ENCODE results near the gene CDYL2.

The CDYL2 gene

GRCh38 chr16:80627108-80627507 is 177.3 kb downstream of the CDYL2 start:
- Histone ChIP-seq H3K4me1 (ENCODE audit: control insufficient read depth in 1 of 2, insufficient read depth in 2 of 2, low read length in 2 of 2) (no peaks in the 10 kb centered on the region), H3K9ac (ENCODE audit: low read depth in 1 of 2, low read length in 2 of 2) (no peak overlapping the region), H3K9me3 (ENCODE audit: control insufficient read depth in 1 of 2, low read length in 2 of 2) (no peaks in the 10 kb centered on the region), H3K36me3 (ENCODE audit: control insufficient read depth in 1 of 2, insufficient read depth in 2 of 2, low read length in 2 of 2) (peaks cover 12 to 21% of the 10 kb centered on the region in 2 donors), H3K4me3 (ENCODE audit: low read depth in 1 of 2, low read length in 2 of 2) (no peak overlapping the region), H3K27ac (ENCODE audit: low read depth, low read length) (no peak overlapping the region), H3K27me3 (ENCODE audit: control insufficient read depth in 1 of 2, insufficient read depth in 2 of 2, low read length in 2 of 2) (no peaks in the 10 kb centered on the region)

- no peaks in the 10 kb centered on the region for H3K27me3 ChIP-seq (ENCODE audit: control insufficient read depth in 1 of 2, insufficient read depth in 2 of 2, low read length in 2 of 2)
- H3K9ac ChIP-seq (ENCODE audit: low read depth in 1 of 2, low read length in 2 of 2) = no peak overlapping the region
- H3K36me3 ChIP-seq (ENCODE audit: control insufficient read depth in 1 of 2, insufficient read depth in 2 of 2, low read length in 2 of 2) = peaks cover 4 to 19% of the 10 kb centered on the region in 2 donors
- no peak overlapping the region for H3K27ac ChIP-seq (ENCODE audit: low read depth, low read length)
- H3K4me3 ChIP-seq (ENCODE audit: low read depth in 1 of 2, low read length in 2 of 2) = no peak overlapping the region
- H3K9me3 ChIP-seq (ENCODE audit: control insufficient read depth in 1 of 2, low read length in 2 of 2) = no peaks in the 10 kb centered on the region
- H3K4me1 ChIP-seq (ENCODE audit: control insufficient read depth in 1 of 2, insufficient read depth in 2 of 2, low read length in 2 of 2) = no peaks in the 10 kb centered on the region
Observed at GRCh38 chr16:80623376-80623775, 181.0 kb downstream of the CDYL2 start.

- H3K4me3 ChIP-seq (ENCODE audit: low read depth in 1 of 2, low read length in 2 of 2) = no peak overlapping the region
- no peak overlapping the region for H3K27ac ChIP-seq (ENCODE audit: low read depth, low read length)
- no peaks in the 10 kb centered on the region for H3K4me1 ChIP-seq (ENCODE audit: control insufficient read depth in 1 of 2, insufficient read depth in 2 of 2, low read length in 2 of 2)
- peaks cover 0 to 16% of the 10 kb centered on the region in 2 donors for H3K36me3 ChIP-seq (ENCODE audit: control insufficient read depth in 1 of 2, insufficient read depth in 2 of 2, low read length in 2 of 2)
- no peaks in the 10 kb centered on the region for H3K27me3 ChIP-seq (ENCODE audit: control insufficient read depth in 1 of 2, insufficient read depth in 2 of 2, low read length in 2 of 2)
- no peak overlapping the region for H3K9ac ChIP-seq (ENCODE audit: low read depth in 1 of 2, low read length in 2 of 2)
- H3K9me3 ChIP-seq (ENCODE audit: control insufficient read depth in 1 of 2, low read length in 2 of 2) = no peaks in the 10 kb centered on the region
Observed at GRCh38 chr16:80622007-80622406, 182.4 kb downstream of the CDYL2 start.

- no peak overlapping the region for H3K4me3 ChIP-seq (ENCODE audit: low read depth in 1 of 2, low read length in 2 of 2)
- no peak overlapping the region for H3K9ac ChIP-seq (ENCODE audit: low read depth in 1 of 2, low read length in 2 of 2)
- H3K9me3 ChIP-seq (ENCODE audit: control insufficient read depth in 1 of 2, low read length in 2 of 2) = no peaks in the 10 kb centered on the region
- no peaks in the 10 kb centered on the region for H3K4me1 ChIP-seq (ENCODE audit: control insufficient read depth in 1 of 2, insufficient read depth in 2 of 2, low read length in 2 of 2)
- H3K36me3 ChIP-seq (ENCODE audit: control insufficient read depth in 1 of 2, insufficient read depth in 2 of 2, low read length in 2 of 2) = peaks cover 0 to 19% of the 10 kb centered on the region in 2 donors
- H3K27ac ChIP-seq (ENCODE audit: low read depth, low read length) = no peak overlapping the region
- no peaks in the 10 kb centered on the region for H3K27me3 ChIP-seq (ENCODE audit: control insufficient read depth in 1 of 2, insufficient read depth in 2 of 2, low read length in 2 of 2)
Observed at GRCh38 chr16:80620736-80621605, 183.4 kb downstream of the CDYL2 start.

GRCh38 chr16:80619824-80620223 is 184.6 kb downstream of the CDYL2 start:
- Histone ChIP-seq H3K4me3 (ENCODE audit: low read depth in 1 of 2, low read length in 2 of 2) (no peak overlapping the region), H3K4me1 (ENCODE audit: control insufficient read depth in 1 of 2, insufficient read depth in 2 of 2, low read length in 2 of 2) (no peaks in the 10 kb centered on the region), H3K27ac (ENCODE audit: low read depth, low read length) (no peak overlapping the region), H3K27me3 (ENCODE audit: control insufficient read depth in 1 of 2, insufficient read depth in 2 of 2, low read length in 2 of 2) (no peaks in the 10 kb centered on the region), H3K36me3 (ENCODE audit: control insufficient read depth in 1 of 2, insufficient read depth in 2 of 2, low read length in 2 of 2) (peaks cover 0 to 19% of the 10 kb centered on the region in 2 donors), H3K9ac (ENCODE audit: low read depth in 1 of 2, low read length in 2 of 2) (no peak overlapping the region), H3K9me3 (ENCODE audit: control insufficient read depth in 1 of 2, low read length in 2 of 2) (no peaks in the 10 kb centered on the region)

- Histone ChIP-seq H3K36me3 (ENCODE audit: control insufficient read depth in 1 of 2, insufficient read depth in 2 of 2, low read length in 2 of 2) (peaks cover 0 to 19% of the 10 kb centered on the region in 2 donors), H3K9me3 (ENCODE audit: control insufficient read depth in 1 of 2, low read length in 2 of 2) (no peaks in the 10 kb centered on the region), H3K27me3 (ENCODE audit: control insufficient read depth in 1 of 2, insufficient read depth in 2 of 2, low read length in 2 of 2) (no peaks in the 10 kb centered on the region), H3K4me1 (ENCODE audit: control insufficient read depth in 1 of 2, insufficient read depth in 2 of 2, low read length in 2 of 2) (no peaks in the 10 kb centered on the region), H3K27ac (ENCODE audit: low read depth, low read length) (no peak overlapping the region), H3K4me3 (ENCODE audit: low read depth in 1 of 2, low read length in 2 of 2) (no peak overlapping the region), H3K9ac (ENCODE audit: low read depth in 1 of 2, low read length in 2 of 2) (no peak overlapping the region)
Observed at GRCh38 chr16:80618862-80619648, 185.3 kb downstream of the CDYL2 start.

- Histone ChIP-seq H3K9ac (ENCODE audit: low read depth in 1 of 2, low read length in 2 of 2) (no peak overlapping the region), H3K4me3 (ENCODE audit: low read depth in 1 of 2, low read length in 2 of 2) (no peak overlapping the region), H3K36me3 (ENCODE audit: control insufficient read depth in 1 of 2, insufficient read depth in 2 of 2, low read length in 2 of 2) (peaks cover 6 to 32% of the 10 kb centered on the region in 2 donors), H3K4me1 (ENCODE audit: control insufficient read depth in 1 of 2, insufficient read depth in 2 of 2, low read length in 2 of 2) (no peaks in the 10 kb centered on the region), H3K9me3 (ENCODE audit: control insufficient read depth in 1 of 2, low read length in 2 of 2) (no peaks in the 10 kb centered on the region), H3K27me3 (ENCODE audit: control insufficient read depth in 1 of 2, insufficient read depth in 2 of 2, low read length in 2 of 2) (no peaks in the 10 kb centered on the region), H3K27ac (ENCODE audit: low read depth, low read length) (no peak overlapping the region)
Observed at GRCh38 chr16:80616362-80616761, 188.0 kb downstream of the CDYL2 start.

GRCh38 chr16:80615735-80616134 is 188.7 kb downstream of the CDYL2 start:
- Histone ChIP-seq H3K36me3 (ENCODE audit: control insufficient read depth in 1 of 2, insufficient read depth in 2 of 2, low read length in 2 of 2) (peaks cover 6 to 32% of the 10 kb centered on the region in 2 donors), H3K4me3 (ENCODE audit: low read depth in 1 of 2, low read length in 2 of 2) (no peak overlapping the region), H3K27me3 (ENCODE audit: control insufficient read depth in 1 of 2, insufficient read depth in 2 of 2, low read length in 2 of 2) (no peaks in the 10 kb centered on the region), H3K9me3 (ENCODE audit: control insufficient read depth in 1 of 2, low read length in 2 of 2) (no peaks in the 10 kb centered on the region), H3K4me1 (ENCODE audit: control insufficient read depth in 1 of 2, insufficient read depth in 2 of 2, low read length in 2 of 2) (no peaks in the 10 kb centered on the region), H3K27ac (ENCODE audit: low read depth, low read length) (no peak overlapping the region), H3K9ac (ENCODE audit: low read depth in 1 of 2, low read length in 2 of 2) (no peak overlapping the region)

GRCh38 chr16:80614908-80615671 is 189.3 kb downstream of the CDYL2 start:
- Histone ChIP-seq H3K9me3 (ENCODE audit: control insufficient read depth in 1 of 2, low read length in 2 of 2) (no peaks in the 10 kb centered on the region), H3K36me3 (ENCODE audit: control insufficient read depth in 1 of 2, insufficient read depth in 2 of 2, low read length in 2 of 2) (peaks cover 6 to 31% of the 10 kb centered on the region in 2 donors), H3K27me3 (ENCODE audit: control insufficient read depth in 1 of 2, insufficient read depth in 2 of 2, low read length in 2 of 2) (no peaks in the 10 kb centered on the region), H3K27ac (ENCODE audit: low read depth, low read length) (no peak overlapping the region), H3K9ac (ENCODE audit: low read depth in 1 of 2, low read length in 2 of 2) (no peak overlapping the region), H3K4me3 (ENCODE audit: low read depth in 1 of 2, low read length in 2 of 2) (no peak overlapping the region), H3K4me1 (ENCODE audit: control insufficient read depth in 1 of 2, insufficient read depth in 2 of 2, low read length in 2 of 2) (no peaks in the 10 kb centered on the region)
